Upper lobe of right lung (tissue), 1 donor: Measurements from ENCODE around the gene COMP. TPM values are rescaled to one million over a fixed set of nuclear protein-coding genes. Genes with fewer than 3 reads are reported as not detected.
A peak's percentile ranks its signal among the peaks of the same experiment; 100 is the strongest.

Experiments
- ATAC-seq: fragments of 200-7000 bp; cut with Tn5 transposase; one replicate; pipeline ENCODE4 v1.9.1; 2020; ENCODE audit warnings: mild to moderate bottlenecking, moderate library complexity
- DNase-seq: peaks from one replicate; pipeline ENCODE4 v3.0.0-alpha.2; 2020
- H3K27ac ChIP-seq: fragments of 200-600 bp; one replicate; pipeline ENCODE4 v1.8.0; 2022
- H3K27me3 ChIP-seq: fragments of 200-600 bp; one replicate; pipeline ENCODE4 v1.8.0; 2022; ENCODE audit warnings: mild to moderate bottlenecking
- H3K36me3 ChIP-seq: fragments of 200-600 bp; one replicate; pipeline ENCODE4 v1.8.0; 2022
- H3K4me1 ChIP-seq: fragments of 200-600 bp; one replicate; pipeline ENCODE4 v1.8.0; 2022
- H3K4me3 ChIP-seq: fragments of 200-600 bp; one replicate; pipeline ENCODE4 v1.8.0; 2022; ENCODE audit warnings: mild to moderate bottlenecking
- H3K9me3 ChIP-seq: fragments of 200-600 bp; one replicate; pipeline ENCODE4 v1.8.0; 2022
- intact Hi-C: fragments of 100-400 bp; cut with DNase I; formaldehyde crosslinking; loops from one replicate; pipeline ENCODE4 v1.11.0; 2022
- total RNA-seq: library from RNA; stranded (reverse); fragmentation: NEBNext Ultra II Directional; extraction: Animal tissue kit (Norgen Biotek cat#: 25700); gene quantifications from one replicate; pipeline ENCODE4 v1.2.1, GENCODE V29; 2021
- TF ChIP-seq, protein P1 (sequence below): fragments of 200-600 bp; IDR thresholded peaks from one replicate; pipeline ENCODE4 v1.8.0; 2022; ENCODE audit warnings: antibody characterized with exemption
- donor health status: DM: no; HTN: yes; CAD: no; lungs with severe emphysema.

COMP gene
- total RNA-seq, 1 donor from 2014 or later = 9.7 TPM

DNA sequence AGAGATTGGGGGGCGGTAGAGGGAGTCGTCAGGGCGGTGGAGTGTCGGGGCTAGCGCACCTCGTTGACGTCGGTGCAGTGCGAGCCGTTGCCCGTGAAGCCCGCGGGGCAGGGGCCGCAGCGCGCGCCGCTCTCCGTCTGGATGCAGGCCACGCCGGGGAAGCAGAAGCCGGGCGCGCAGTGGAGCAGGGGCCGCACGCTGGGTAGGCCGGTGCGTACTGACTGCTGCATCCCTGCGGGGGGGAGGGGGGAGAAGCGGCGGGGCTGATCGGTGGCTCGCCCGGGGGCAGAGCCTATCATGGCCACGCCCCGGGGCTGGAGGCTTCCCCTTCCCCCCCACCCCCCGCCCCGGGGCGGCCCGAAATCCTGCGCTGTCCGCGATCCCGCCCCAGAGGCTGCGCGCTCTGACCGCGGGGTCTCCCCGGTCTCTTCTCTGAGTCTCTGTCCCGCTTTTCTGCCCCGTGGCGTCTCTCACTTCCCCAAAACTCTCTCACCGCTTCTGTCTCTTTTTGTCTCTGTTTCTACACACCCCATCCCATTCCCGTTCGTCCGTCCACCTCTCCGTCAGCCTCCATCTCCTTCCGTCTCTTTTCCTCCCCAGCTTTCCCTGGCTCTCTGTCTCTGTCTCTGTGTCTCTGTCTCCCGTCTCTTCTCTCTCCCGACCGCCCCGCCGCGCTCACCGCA, 1.1 kb downstream of the COMP start:
- ATAC-seq = peak; percentile 5
- TF ChIP-seq, protein P1, sequence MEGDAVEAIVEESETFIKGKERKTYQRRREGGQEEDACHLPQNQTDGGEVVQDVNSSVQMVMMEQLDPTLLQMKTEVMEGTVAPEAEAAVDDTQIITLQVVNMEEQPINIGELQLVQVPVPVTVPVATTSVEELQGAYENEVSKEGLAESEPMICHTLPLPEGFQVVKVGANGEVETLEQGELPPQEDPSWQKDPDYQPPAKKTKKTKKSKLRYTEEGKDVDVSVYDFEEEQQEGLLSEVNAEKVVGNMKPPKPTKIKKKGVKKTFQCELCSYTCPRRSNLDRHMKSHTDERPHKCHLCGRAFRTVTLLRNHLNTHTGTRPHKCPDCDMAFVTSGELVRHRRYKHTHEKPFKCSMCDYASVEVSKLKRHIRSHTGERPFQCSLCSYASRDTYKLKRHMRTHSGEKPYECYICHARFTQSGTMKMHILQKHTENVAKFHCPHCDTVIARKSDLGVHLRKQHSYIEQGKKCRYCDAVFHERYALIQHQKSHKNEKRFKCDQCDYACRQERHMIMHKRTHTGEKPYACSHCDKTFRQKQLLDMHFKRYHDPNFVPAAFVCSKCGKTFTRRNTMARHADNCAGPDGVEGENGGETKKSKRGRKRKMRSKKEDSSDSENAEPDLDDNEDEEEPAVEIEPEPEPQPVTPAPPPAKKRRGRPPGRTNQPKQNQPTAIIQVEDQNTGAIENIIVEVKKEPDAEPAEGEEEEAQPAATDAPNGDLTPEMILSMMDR = no peak
- DNase-seq = no peak
- H3K27me3 ChIP-seq = peaks cover 79% of the 10 kb centered on the region
- H3K36me3 ChIP-seq = no peaks in the 10 kb centered on the region
- no peaks in the 10 kb centered on the region for H3K9me3 ChIP-seq
- intact Hi-C loops = no loop called here
- H3K4me3 ChIP-seq = peak overlapping the region; percentile 33
- H3K27ac ChIP-seq = no peak overlapping the region
- peaks cover 22% of the 10 kb centered on the region for H3K4me1 ChIP-seq

DNA sequence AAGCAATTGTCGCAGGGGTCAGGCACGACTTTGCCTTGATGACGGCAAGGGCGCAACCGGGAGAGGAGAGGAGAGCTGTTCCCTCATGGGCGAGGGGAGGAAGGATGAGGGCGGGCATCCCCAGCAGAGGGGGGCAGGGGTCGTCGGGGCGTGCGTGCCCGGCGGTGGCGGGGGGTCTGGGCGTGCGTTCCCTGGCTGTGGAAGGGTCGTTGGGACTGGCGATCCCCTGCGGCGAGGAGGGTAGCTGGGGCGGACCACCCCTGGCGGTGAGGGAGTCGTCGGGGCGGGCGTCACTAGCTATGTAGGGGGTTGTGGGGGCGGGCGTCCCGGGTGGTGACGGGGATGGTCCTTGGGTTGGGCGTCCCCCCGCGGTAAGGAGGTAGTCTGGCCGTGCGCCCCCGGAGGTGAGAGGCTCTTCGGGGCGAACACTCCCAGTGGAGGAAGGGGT, 1.7 kb downstream of the COMP start:
- H3K27ac ChIP-seq = no peak overlapping the region
- peaks cover 22% of the 10 kb centered on the region for H3K4me1 ChIP-seq
- ATAC-seq (no peak), DNase-seq (no peak)
- H3K27me3 ChIP-seq = peaks cover 73% of the 10 kb centered on the region
- intact Hi-C loops = no loop called here
- TF ChIP-seq, protein P1 = no peak
- H3K9me3 ChIP-seq = no peaks in the 10 kb centered on the region
- H3K36me3 ChIP-seq = no peaks in the 10 kb centered on the region
- H3K4me3 ChIP-seq = peak overlapping the region; percentile 33

DNA sequence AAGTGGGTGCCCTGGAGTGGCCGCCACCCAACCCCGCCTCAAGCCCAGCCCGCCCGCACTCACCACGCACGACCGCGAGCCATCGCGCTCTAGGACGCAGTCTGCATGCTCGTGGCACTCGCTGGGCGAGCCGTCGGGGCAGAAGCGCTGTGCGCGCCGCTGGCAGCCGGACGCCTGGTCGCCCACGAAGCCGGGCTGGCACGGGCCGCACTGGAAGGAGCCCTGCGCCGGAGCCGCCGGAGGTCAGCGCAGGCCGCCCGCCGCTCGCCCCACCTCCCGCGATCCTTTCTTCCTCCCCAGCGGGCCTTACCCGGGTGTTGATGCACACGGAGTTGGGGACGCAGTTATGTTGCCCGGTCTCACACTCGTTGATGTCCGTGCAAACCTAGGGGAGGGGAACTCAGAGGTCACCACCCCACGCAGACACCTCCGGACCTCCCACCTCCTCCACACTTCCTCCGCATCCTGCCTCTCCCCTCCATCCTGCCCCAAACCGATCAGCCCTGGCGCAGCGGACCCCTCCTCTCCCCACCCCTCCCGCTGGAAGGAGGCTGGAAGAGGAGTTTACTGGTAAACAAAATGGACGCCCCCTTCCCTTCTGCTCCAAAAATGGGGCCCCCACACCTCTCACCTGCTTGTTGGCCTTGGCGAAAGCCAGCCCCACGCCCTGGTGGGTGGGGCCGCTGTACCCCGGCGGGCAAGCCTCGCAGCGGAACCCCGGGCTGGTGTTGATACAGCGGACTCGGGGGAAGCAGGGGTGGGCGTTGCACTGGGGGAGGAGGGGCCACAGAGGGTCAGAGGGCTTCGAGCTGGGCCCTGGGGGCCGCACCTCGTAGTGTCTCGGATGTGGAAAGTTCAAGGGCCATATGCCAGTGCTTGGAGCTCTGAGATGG, 2.3 kb downstream of the COMP start:
- Histone ChIP-seq H3K9me3 (no peaks in the 10 kb centered on the region), H3K27me3 (peaks cover 73% of the 10 kb centered on the region), H3K36me3 (no peaks in the 10 kb centered on the region), H3K27ac (no peak overlapping the region), H3K4me1 (peaks cover 22% of the 10 kb centered on the region), H3K4me3 (no peak overlapping the region)
- DNase-seq = no peak
- intact Hi-C loops = no loop called here
- ATAC-seq = no peak
- TF ChIP-seq, protein P1 = no peak

DNA sequence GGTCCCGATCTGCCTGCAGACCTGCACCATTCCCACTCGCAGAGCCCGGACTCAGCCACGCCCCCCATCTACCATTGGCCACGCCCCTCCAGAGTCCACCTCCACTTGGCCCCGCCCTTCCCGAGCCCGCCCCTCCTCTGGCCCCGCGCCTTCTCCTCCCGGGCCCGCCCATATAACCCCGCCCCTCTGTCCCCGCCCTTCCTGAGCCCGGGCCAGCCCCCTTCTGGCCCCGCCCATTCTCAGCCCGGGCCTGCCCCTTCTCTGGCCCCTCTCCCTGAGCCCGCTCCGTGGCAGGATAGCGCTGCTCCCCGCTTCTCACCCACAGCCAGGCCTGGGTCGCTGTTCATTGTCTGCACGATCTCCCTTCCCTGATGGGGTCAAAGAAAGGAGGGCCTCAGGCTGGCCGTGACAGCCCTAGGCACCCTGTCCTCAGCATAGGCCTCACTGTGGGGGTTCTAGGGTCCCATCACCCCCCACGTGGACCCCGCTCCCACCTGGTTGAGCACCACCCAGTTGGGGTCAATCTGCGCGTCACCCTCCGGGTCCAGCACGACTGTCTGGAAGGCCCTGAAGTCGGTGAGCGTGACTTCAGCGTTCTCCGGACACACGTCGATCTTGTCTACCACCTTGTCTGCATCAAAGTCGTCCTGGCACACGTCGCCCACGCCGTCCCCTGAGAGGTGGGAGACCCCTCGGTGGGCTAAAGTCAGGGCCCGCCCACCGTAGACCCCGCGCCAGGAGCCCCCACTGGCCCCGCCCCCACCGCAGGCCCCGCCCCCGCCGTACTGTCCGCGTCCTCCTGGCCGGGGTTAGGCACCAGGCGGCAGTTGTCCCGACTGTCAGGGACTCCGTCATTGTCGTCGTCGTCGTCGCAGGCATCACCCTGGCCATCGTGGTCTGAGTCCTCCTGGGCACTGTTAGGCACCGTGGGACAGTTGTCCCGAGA, 5.7 kb downstream of the COMP start:
- Histone ChIP-seq H3K4me1 (peaks cover 19% of the 10 kb centered on the region), H3K9me3 (no peaks in the 10 kb centered on the region), H3K27ac (no peak overlapping the region), H3K4me3 (no peak overlapping the region), H3K27me3 (peaks cover 50% of the 10 kb centered on the region), H3K36me3 (no peaks in the 10 kb centered on the region)
- TF ChIP-seq, protein P1 = no peak
- intact Hi-C loops = no loop called here
- ATAC-seq = peak; percentile 86
- DNase-seq = peak; percentile 90

DNA sequence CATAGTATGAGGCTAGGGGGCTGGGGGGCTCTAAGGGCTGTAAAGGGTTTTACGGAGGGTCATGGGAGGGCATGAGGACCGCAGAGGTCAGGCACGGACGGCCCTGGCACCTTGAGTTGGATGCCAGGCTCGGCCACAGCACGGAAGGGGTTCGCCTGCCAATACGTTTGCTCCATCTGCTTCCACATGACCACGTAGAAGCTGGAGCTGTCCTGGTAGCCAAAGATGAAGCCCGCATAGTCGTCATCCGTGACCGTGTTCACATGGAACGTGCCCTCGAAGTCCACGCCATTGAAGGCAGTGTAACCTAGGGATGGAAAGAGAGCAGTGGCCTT, 6.4 kb downstream of the COMP start:
- Histone ChIP-seq H3K27ac (no peak overlapping the region), H3K27me3 (peaks cover 43% of the 10 kb centered on the region), H3K36me3 (no peaks in the 10 kb centered on the region), H3K9me3 (no peaks in the 10 kb centered on the region), H3K4me1 (peaks cover 13% of the 10 kb centered on the region), H3K4me3 (no peak overlapping the region)
- intact Hi-C loops = no loop called here
- TF ChIP-seq, protein P1 = no peak
- DNase-seq (no peak), ATAC-seq (no peak)
